ENCODE data around the gene KMT2A.
A peak's percentile ranks its signal among the peaks of the same experiment; 100 is the strongest.

KMT2A gene

GRCh38 chr11:118437208-118438125, 1.2 kb downstream of the KMT2A start:
- TF ChIP-seq CTCF (IDR thresholded peaks at IDR 0.05; ENCODE audit: insufficient read depth, low read length, poor library complexity, severe bottlenecking), result no peak
- Histone ChIP-seq H3K27me3 (replicated peaks; ENCODE audit: control insufficient read depth, insufficient read depth, low read length) (no peaks in the 10 kb centered on the region), H3K36me3 (ENCODE audit: control insufficient read depth, insufficient read depth, low read length) (no peaks in the 10 kb centered on the region), H3K4me3 (replicated peaks; ENCODE audit: low read depth, low read length) (peak overlapping the region; percentile 88)
- peak; percentile 39 for DNase-seq (ENCODE audit: extremely low read depth, insufficient read length)

DNA sequence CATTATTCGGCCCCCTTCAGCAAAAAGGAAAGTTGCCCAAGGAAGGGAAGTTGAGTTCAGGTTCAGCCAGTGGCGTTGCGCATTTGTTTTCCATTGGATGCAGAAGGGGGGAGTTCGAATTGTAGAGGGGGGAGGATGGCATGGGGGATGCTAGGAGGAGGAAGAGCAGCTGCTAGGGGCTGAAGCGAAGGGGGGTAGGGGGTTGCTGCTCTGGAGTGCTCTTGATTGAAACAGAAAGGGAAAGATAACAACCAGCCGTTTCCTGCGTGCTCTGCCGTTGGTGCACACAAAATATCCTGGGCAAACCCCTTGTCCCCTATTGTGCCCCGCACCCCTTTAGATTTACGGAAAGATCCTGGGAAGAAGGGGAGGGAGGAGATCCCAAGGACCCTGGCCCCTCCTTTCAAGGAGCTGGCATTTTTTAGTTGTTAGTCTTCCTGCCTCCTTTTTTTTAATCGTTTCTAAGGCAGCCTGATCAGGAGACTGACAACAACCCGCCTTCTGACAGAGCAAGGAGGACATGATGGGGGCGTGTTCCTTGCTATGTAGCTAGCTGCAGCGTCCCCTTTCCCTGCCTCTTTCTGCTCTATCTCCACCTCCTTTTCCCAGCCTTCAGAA, 2.1 kb downstream of the KMT2A start:
- peak overlapping the region; percentile 88 for H3K4me3 ChIP-seq (replicated peaks; ENCODE audit: low read depth, low read length)
- TF ChIP-seq CTCF (IDR thresholded peaks at IDR 0.05; ENCODE audit: insufficient read depth, low read length, poor library complexity, severe bottlenecking), result no peak
- no peaks in the 10 kb centered on the region for H3K36me3 ChIP-seq (ENCODE audit: control insufficient read depth, insufficient read depth, low read length)
- DNase-seq (ENCODE audit: extremely low read depth, insufficient read length), result peak; percentile 48
- H3K27me3 ChIP-seq (replicated peaks; ENCODE audit: control insufficient read depth, insufficient read depth, low read length), result no peaks in the 10 kb centered on the region

- no peak for DNase-seq (ENCODE audit: extremely low read depth, insufficient read length)
- Histone ChIP-seq H3K4me3 (replicated peaks; ENCODE audit: low read depth, low read length) (no peak overlapping the region), H3K27me3 (replicated peaks; ENCODE audit: control insufficient read depth, insufficient read depth, low read length) (no peaks in the 10 kb centered on the region), H3K36me3 (ENCODE audit: control insufficient read depth, insufficient read depth, low read length) (no peaks in the 10 kb centered on the region)
- TF ChIP-seq CTCF (IDR thresholded peaks at IDR 0.05; ENCODE audit: insufficient read depth, low read length, poor library complexity, severe bottlenecking), result no peak
Observed at GRCh38 chr11:118439646-118440045, 3.4 kb downstream of the KMT2A start.

GRCh38 chr11:118441770-118442275, 5.5 kb downstream of the KMT2A start:
- no peak for TF ChIP-seq CTCF (IDR thresholded peaks at IDR 0.05; ENCODE audit: insufficient read depth, low read length, poor library complexity, severe bottlenecking)
- no peak for DNase-seq (ENCODE audit: extremely low read depth, insufficient read length)
- H3K36me3 ChIP-seq (ENCODE audit: control insufficient read depth, insufficient read depth, low read length), result no peaks in the 10 kb centered on the region
- peak overlapping the region; percentile 2; the same call in 1 of the 2 replicates for H3K4me3 ChIP-seq (replicated peaks; ENCODE audit: low read depth, low read length)
- no peaks in the 10 kb centered on the region for H3K27me3 ChIP-seq (replicated peaks; ENCODE audit: control insufficient read depth, insufficient read depth, low read length)

- Histone ChIP-seq H3K4me3 (replicated peaks; ENCODE audit: low read depth, low read length) (no peak overlapping the region; the same call in 1 of the 2 replicates), H3K27me3 (replicated peaks; ENCODE audit: control insufficient read depth, insufficient read depth, low read length) (no peaks in the 10 kb centered on the region), H3K36me3 (ENCODE audit: control insufficient read depth, insufficient read depth, low read length) (no peaks in the 10 kb centered on the region)
- no peak for DNase-seq (ENCODE audit: extremely low read depth, insufficient read length)
- no peak for TF ChIP-seq CTCF (IDR thresholded peaks at IDR 0.05; ENCODE audit: insufficient read depth, low read length, poor library complexity, severe bottlenecking)
Observed at GRCh38 chr11:118442301-118442700, 6.0 kb downstream of the KMT2A start.

Measured in GM06990 (cell line).